Stimulated activated CD4-positive, alpha-beta T cell treated with anti-CD3 and anti-CD28 coated beads, Interleukin-4, amount 100 ng/mL, for 4 hours (primary cell): ENCODE measurements around the gene SLC27A1.
"Not testable (repeated sequence)": the region's sequence is repeated elsewhere in the genome, so short reads cannot be mapped to it uniquely, and the experiment has no call there.

Experiments
- DNase-seq, 2 experiments: peaks; one replicate each; pipeline ENCODE4 v3.0.0-alpha.2; 2020

The SLC27A1 gene

DNA sequence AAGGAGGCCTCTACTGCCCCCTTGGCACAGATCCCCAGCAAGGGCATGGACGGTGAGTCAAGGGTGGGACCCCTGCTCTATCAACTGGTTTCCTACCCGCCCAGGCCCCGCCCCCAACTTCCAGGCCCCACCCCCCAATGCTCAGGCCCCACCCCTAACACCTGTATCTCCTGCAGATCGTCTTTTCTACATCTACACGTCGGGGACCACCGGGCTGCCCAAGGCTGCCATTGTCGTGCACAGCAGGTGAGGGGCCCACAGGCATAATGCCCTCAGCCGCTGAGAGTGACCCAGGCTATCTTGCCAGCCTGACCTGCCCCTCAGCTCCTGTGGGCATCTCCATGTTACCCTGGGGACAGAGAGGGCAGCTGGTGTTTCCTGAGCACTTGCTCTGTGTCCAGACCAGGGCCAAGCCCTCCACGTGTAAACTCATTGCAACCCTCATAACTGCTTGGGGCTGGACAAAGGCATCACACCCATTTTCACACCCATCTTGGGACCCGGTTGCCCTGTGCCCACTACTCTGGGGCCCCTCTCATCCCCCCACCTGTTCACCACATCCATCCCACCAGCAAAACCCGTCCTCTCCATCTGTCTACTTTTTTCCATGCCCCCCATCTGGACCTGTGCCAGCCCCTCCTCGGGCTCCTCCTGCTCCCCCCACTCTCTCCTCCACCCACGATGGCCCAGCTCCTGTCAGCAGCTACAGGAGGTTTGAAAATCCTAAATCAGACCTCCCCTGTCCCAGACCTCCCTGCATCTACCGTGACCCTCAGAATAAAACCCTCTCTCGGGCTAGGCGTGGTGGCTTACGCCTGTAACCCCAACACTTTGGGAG is 17.2 kb downstream of the SLC27A1 start:
- no peak for DNase-seq

DNA sequence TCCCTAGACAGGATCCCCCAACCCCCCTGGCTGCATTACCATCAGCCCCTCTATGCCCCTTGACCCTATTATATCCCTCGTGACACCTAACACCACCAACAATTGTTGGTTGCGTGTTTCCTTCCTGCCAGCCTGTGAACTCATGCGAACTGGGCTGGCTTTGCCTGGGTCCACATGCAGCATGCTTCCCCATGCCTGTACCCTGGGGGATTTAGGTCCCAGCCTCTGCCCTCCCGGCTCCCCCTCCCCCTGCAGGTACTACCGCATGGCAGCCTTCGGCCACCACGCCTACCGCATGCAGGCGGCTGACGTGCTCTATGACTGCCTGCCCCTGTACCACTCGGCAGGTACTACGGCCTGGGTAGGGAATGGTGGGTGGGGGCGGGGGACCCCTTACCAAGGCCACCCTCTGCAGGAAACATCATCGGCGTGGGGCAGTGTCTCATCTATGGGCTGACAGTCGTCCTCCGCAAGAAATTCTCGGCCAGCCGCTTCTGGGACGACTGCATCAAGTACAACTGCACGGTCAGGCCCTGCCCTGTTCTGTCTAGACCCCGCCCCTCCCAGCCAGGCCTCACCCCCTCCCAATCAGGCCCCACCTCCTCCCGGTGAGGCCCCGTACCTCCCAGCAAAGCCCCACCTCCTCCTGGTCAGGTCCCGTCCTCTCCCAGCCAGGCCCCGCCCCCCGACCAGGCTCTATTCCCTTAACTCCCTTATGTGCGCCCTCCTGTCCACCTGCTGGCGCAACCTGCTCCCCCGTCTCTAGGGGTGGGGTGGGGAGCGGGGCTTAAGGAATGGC is 18.5 kb downstream of the SLC27A1 start:
- peak; percentile 73 for DNase-seq

DNA sequence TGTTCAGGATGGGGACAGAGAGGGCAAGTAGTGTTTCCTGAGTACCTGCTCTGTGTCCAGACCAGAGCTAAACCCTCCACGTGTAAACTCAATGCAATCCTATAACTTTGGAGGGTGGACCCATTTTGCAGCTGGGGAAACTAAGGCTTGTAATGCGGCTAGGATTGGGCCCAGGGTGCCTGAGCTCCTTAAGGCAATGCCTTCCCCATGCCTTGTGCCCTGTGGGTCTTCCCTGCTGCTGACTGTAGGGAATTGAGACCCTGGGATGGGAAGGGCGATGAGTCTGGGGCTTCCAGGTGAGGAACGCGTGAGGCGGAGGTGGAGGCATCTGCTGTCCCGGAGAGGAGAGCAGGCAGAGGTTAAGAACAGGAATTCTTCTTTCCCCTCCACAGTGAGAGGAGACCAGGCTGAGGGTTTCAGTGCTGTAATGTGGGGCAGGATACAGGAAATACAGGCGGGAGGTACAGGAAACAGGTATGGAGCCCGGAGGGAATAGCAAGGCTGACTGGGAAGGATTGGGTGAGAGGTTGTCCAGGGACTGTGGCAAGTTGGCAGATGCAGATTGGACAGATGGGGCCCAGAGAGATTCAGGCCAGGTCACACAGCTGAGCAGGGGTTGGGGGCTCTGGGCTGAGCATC is 19.2 kb downstream of the SLC27A1 start:
- DNase-seq = no peak

DNA sequence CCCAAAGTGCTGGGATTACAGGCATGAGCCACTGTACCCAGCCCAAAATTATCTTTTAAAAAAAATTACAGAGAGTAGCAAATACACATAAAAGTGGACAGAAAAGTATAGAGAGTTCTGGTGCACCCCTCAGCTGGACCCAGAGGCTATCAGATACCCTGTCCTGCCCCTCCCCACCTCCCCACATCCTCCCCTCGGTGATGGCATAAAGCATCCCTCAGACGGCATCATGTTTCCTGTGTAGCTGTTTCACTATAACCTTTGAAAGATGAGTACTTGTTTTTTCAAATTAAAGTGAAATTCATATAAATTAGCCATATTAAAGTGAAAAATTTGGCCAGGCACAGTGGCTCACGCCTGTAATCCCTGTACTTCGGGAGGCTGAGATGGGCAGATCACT is 20.1 kb downstream of the SLC27A1 start:
- DNase-seq = no peak

DNA sequence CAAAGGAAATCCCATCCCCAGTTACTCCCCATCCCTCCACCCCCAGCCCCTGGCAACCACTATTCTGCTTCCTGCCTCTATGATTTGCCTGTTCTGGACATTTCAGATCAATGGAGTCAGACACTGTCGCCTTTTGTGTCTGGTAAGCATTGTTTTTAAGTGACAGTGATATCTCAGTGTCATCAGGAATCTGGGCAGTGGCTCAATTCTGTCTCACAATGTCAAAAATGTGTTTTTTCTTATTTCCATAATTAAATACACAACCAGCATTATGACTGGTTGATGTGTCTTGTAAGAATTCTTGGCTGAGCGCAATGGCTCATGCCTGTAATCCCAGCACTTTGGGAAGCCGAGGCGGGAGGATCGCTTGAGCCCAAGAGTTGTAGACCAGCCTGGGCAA is 21.0 kb downstream of the SLC27A1 start:
- DNase-seq = no peak

DNA sequence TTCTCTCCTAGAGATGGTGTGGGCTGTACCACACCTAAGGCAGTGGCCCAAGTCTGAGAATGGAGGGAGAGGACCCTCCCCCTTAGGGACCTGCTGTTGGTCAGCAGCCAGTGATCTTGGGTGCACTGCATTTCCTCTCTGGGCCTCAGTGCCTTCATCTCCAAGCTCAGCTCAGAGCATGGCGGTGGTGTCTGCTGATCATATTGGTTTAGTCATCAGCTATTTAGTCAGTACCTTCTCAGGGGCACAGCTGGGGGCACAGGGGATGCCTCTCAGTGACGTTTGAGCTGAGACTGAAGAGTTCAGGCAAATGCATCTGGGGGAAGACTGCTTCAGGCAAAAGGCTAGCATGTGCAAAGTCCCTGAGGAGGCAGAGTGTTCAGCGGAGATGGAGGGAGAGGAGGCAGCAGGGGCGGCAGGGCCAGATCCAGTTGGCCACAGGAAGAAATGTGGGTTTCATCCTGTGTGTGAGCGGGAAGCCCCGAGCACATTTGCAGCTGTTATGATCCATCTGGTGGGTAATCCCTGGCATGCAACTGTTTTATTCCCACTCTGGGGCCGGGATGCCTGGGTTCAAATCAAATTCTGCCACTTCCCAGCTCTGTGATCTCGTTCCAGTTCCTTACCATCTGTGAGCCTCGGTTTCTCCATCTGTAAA is 25.4 kb downstream of the SLC27A1 start:
- no peak for DNase-seq

DNA sequence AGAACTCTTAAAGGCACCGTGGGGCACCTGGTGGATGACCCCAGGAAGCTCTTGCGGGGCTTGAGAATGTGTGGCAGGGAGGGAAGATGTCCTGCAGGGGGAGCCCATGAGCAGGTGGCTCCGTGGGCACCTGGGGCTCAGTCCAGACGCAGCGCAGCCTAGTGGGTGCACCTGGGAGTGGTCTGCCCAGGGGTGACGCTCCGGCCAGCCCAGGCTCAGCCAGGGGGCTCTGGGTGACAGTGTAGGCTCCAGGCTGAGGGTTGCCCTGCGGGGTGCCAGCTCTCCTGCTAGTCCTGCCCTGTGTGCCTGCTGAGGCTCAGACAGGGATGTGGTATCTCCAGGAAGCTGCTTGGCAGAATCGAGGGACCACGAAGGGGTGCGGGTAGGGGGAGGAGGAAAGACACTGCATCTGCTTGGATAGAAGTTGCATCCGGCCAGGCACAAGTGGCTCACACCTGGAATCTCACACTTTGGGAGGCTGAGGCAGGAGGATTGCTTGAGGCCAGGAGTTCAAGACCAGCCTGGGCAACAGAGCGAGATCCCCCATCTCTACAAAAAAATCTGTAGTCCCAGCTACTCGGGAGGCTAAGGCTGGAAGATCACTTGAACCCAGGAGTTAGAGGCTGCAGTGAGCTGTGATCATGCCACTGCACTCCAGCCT is 26.1 kb downstream of the SLC27A1 start:
- DNase-seq = peak; percentile 69 to 78

DNA sequence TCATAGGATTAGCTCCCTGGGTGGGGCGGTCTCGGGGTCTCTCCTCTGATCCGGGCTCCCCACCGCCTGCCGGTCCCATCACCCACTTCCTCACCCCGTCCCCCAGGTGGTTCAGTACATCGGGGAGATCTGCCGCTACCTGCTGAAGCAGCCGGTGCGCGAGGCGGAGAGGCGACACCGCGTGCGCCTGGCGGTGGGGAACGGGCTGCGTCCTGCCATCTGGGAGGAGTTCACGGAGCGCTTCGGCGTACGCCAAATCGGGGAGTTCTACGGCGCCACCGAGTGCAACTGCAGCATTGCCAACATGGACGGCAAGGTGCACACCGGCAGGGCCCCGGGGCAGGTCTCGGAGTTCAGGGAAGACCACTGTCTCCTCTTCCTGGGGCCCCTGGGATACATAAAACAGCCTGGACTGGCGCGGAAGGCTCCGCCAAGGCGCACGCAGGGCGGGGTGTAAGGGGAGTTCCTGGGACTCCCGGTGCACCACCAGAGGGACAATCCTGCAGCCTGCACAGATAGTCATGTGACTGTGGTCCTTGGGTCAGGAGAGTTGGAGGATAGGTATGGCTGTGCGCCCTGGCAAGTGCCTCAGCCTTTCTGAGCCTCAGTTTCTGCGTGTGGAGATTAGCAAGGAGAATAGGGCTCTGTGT is 26.9 kb downstream of the SLC27A1 start:
- DNase-seq = no peak

DNA sequence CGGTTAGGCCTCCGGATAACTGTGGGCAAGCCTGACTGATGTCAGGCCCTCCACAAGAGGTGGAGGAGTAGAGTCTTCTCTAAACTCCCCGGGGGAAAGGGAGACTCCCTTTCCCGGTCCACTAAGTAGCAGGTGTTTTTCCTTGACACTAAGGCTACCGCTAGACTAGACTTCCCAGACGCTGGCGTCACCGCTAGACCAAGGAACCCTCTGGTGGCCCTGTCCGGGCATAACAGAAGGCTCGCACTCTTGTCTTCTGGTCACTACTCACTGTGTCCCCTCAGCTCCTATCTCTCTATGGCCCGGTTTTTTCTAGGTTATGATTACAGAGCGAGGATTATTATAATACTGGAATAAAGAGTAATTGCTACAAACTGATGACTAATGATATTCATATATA is 28.7 kb downstream of the SLC27A1 start:
- not testable (repeated sequence) for DNase-seq

DNA sequence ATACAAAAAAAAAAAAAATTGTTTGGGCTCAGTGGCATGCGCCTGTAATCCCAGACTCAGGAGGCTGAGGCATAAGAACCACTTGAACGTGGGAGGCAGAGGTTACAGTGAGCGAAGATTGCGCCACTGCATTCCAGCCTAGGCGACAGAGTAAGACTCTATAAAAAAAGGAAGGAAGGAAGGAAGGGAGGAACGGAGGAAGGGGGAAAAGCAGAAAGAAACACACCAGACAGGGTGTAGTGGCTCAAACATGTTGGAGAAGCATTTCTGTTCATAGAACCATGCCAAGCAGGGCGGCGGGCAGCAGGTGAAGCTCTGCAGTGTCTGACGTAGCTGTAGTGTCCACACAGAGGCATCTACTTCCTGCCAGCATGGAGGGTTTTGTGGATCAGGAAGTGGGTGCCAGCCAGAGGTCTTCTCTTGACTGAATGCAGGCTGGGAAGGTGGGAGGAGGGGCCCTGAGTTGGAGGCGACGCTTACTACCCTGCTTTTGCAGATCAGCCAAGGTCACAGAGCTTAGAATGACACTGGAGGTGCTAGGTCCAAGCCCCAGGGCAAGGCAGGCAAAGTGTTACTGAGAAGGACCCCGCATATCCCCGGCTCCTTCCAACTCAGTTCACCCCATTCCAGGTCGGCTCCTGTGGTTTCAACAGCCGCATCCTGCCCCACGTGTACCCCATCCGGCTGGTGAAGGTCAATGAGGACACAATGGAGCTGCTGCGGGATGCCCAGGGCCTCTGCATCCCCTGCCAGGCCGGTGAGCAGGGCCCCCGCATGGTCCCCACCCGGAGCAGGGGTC is 29.5 kb downstream of the SLC27A1 start:
- DNase-seq = no peak

DNA sequence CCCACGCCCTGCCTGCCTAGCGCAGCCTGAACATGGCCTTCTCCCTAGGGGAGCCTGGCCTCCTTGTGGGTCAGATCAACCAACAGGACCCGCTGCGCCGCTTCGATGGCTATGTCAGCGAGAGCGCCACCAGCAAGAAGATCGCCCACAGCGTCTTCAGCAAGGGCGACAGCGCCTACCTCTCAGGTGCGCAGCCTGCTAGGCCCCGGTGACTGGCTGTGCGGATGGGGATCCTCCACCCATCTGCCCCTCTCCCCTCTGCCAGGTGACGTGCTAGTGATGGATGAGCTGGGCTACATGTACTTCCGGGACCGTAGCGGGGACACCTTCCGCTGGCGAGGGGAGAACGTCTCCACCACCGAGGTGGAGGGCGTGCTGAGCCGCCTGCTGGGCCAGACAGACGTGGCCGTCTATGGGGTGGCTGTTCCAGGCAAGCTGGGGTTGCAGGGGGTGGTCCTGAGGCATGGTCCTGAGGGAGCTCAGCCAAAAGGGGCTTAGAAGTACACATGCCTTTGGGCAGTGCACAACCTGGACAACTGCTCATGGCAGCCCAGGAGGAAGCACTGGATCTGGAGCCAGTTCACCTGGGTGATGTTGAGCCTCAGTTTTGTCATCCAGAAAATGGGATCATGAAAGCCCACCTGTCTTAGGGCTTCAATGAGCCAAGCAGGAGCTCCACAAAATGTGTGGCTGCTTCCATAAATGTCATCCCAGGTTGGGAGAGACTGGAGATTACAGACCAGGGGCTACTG is 30.3 kb downstream of the SLC27A1 start:
- DNase-seq = no peak

DNA sequence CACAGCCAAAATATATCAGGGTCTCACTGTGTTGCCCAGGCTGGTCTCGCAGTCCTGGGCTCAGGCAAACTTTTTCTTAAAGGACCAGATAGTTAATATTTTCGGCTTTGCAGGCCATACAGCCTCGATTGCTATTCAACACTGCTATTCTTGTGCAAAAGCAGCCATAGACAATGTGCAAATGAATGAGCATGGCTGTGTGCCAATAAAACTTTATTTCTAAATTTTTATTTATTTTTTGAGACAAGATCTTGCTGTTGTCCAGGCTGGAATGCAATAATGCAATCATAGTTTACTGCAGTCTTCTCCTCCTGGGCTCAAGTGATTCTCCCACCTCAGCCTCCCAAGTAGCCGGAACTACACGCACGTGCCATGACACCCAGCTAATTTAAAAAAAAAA is 32.9 kb downstream of the SLC27A1 start:
- no peak for DNase-seq

DNA sequence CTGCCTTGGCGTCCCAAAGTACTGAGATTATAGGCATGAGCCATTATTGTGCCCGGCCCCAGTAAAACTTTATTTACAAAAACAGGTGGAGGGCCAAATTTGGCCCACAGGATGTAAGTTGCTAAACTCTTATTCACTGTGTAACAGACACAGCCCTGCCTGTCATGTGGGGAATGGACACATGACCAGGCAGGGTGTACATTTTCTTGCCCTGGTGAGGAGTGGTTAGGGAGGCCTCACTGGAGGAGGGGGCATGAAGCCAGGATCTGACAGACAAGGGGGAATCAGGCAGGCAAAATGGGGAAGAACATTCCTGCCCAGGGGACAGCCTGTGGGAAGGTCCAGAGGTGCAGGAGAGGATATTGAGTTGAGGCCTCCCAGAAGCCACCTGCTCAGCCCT is 33.7 kb downstream of the SLC27A1 start:
- no peak for DNase-seq

DNA sequence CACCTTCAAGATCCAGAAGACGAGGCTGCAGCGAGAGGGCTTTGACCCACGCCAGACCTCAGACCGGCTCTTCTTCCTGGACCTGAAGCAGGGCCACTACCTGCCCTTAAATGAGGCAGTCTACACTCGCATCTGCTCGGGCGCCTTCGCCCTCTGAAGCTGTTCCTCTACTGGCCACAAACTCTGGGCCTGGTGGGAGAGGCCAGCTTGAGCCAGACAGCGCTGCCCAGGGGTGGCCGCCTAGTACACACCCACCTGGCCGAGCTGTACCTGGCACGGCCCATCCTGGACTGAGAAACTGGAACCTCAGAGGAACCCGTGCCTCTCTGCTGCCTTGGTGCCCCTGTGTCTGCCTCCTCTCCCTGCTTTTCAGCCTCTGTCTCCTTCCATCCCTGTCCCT is 34.1 kb downstream of the SLC27A1 start:
- no peak for DNase-seq

DNA sequence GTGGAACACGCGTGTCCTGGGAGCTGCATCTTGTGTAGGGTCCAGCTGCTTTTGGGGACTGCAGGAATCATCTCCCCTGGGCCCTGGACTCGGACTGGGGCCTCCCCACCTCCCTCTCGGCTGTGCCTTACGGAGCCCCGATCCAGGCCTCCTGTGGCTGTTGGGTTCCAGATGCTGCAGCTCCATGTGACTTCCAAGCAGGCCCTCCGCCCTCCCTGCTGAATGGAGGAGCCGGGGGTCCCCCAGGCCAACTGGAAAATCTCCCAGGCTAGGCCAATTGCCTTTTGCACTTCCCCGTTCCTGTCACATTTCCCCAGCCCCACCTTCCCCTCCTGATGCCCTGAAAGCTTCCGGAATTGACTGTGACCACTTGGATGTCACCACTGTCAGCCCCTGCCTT is 34.9 kb downstream of the SLC27A1 start:
- DNase-seq = no peak

DNA sequence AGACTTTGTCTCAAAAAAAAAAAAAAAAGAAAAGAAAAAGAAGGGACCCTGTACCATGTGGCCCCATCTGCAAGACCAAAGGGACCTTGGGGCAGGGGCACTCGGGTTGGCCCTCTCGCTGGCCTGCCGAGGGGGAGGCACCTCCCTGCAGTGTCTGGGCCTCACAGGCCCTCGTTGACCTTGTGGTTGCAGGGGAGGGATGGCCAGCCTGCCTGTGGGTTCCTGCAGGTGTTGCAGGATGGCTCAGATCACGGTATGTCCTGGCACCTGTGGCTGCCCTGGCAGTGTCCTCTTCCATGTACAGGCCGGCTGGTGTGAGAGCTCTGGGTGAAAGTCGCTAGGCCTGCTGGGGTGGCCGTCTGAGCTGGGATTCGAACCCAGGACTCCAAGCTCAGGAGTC is 36.4 kb downstream of the SLC27A1 start:
- DNase-seq = no peak

DNA sequence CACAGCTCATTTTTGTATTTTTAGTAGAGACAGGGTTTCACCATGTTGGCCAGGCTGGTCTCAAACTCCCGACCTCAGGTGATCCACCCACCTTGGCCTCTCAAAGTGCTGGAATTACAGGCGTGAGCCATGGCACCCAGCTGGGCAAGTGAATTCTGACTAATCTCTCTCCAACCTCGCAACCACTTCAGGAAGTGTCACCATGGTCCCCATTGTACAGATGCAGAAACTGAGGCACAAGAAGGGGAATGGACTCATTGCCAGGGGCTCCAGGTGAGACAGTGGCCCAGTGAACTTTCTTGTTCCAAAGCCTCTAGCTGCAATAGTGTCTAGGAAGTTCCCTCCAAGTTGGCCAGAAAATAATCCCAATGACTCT is 38.2 kb downstream of the SLC27A1 start:
- DNase-seq = not testable (repeated sequence)

DNA sequence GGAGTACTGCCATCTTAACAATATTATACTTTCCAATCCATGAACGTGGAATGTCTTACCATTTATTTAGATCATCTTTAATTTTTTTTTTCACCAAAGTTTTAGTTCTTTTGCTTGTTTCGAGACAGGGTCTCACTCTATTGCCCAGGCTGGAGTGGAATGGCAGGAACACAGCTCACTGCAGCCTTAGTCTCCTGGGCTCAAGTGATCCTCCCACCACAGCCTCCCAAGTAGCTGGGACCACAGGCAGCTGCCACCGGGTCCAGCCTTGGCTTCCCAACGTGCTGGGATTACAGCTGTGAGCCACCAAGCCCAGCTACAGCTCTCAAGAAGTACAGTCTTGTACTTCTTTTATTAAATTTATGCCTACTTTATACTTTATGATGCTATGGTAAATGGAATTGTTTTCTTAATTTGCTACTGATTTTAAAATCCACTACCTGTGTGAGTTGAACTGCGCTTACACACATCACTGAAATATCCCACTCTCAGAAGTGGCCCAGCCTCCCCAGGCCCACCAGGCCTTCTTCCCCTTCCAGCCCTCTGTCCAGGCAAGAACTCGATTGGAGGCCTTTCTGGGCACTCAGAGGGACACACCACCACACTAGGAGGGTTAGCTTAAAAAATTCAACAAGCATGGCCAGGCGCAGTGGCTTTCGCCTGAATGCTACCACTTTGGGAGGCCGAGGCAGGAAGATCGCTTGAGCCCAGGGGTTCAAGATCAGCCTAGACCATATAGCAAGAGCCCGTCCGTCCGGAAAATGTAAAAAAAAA is 40.1 kb downstream of the SLC27A1 start:
- no peak for DNase-seq

DNA sequence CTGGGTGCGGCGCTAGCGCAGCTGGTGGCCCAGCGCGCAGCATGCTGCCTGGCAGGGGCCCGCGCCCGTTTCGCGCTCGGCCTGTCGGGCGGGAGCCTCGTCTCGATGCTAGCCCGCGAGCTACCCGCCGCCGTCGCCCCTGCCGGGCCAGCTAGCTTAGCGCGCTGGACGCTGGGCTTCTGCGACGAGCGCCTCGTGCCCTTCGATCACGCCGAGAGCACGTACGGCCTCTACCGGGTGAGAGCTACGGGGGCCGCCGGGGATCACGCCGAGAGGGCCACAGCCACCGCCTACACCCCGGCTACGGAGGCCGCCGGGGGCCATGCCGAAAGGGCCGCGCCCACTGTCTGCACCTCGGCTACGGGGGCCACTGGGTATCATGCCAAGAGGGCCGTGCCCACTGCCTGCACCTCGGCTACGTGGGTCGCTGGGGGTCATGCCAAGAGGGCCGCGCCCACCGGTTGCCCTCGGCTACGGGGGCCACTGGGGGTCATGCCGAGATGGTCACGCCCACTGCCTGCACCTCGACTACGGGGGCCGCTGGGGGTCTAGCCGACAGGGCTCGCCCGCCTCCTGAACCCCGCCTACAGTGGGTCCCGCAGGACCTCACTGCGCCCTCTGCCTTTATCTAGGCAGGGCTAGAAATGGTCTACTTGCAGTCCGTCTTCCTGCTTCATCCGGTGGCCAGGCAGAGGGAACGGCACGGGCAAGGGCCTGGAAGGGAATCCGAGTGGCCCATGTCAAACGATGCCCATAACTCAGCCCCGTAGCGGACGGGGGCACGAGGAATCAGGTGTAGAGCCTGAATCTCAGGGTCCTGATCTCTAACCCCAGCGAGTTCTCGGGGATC is 41.6 kb downstream of the SLC27A1 start:
- peak; percentile 80 to 83 for DNase-seq
